Stimulated activated CD4-positive, alpha-beta T cell treated with anti-CD3 and anti-CD28 coated beads, TNF-alpha, amount 100 ng/mL, for 1 hour (primary cell): ENCODE data around the gene ABCC10.
"Not testable (repeated sequence)": the region's sequence is repeated elsewhere in the genome, so short reads cannot be mapped to it uniquely, and the experiment has no call there.

Source experiments
- DNase-seq, 3 donors: peaks; one replicate each; pipeline ENCODE4 v3.0.0-alpha.2; 2020; ENCODE audit warnings: low read depth in 3 of 3, low spot score in 1 of 3

The ABCC10 gene

GRCh38 chr6:43427406-43428111 is at the start of gene ABCC10:
Gene ABCC10, plus strand, starts transcription at chr6:43427541. Its CDS starts 438 bp downstream, at chr6:43427979.
- peak; percentile 83 to 85 (median 84) for DNase-seq

GRCh38 chr6:43377710-43378229 is 49.6 kb upstream of the ABCC10 start:
- no peak for DNase-seq

- DNase-seq: no peak
Observed at GRCh38 chr6:43378631-43379030, 48.7 kb upstream of the ABCC10 start.

GRCh38 chr6:43380858-43381257 is 46.5 kb upstream of the ABCC10 start:
- DNase-seq: not testable (repeated sequence)

GRCh38 chr6:43383021-43383667 is 44.2 kb upstream of the ABCC10 start:
- no peak for DNase-seq

- DNase-seq: no peak
Observed at GRCh38 chr6:43386492-43386891, 40.8 kb upstream of the ABCC10 start.

- DNase-seq: no peak
Observed at GRCh38 chr6:43389730-43390295, 37.5 kb upstream of the ABCC10 start.

GRCh38 chr6:43390753-43391439 is 36.4 kb upstream of the ABCC10 start:
- not testable (repeated sequence) for DNase-seq

- no peak for DNase-seq
Observed at GRCh38 chr6:43391440-43392031, 35.8 kb upstream of the ABCC10 start.

- DNase-seq: not testable (repeated sequence)
Observed at GRCh38 chr6:43393133-43393532, 34.2 kb upstream of the ABCC10 start.

GRCh38 chr6:43393602-43394001 is 33.7 kb upstream of the ABCC10 start:
- DNase-seq: no peak

- no peak for DNase-seq
Observed at GRCh38 chr6:43394982-43395381, 32.4 kb upstream of the ABCC10 start.

GRCh38 chr6:43395776-43396175 is 31.6 kb upstream of the ABCC10 start:
- no peak for DNase-seq

GRCh38 chr6:43396408-43397149 is 30.8 kb upstream of the ABCC10 start:
- no peak for DNase-seq

GRCh38 chr6:43399932-43400487 is 27.3 kb upstream of the ABCC10 start:
- no peak for DNase-seq

- no peak for DNase-seq
Observed at GRCh38 chr6:43401730-43402129, 25.6 kb upstream of the ABCC10 start.

- no peak for DNase-seq
Observed at GRCh38 chr6:43402820-43403219, 24.5 kb upstream of the ABCC10 start.

GRCh38 chr6:43405354-43405753 is 22.0 kb upstream of the ABCC10 start:
- no peak for DNase-seq

- DNase-seq: no peak
Observed at GRCh38 chr6:43407296-43407695, 20.0 kb upstream of the ABCC10 start.

GRCh38 chr6:43408259-43408658 is 19.1 kb upstream of the ABCC10 start:
- no peak for DNase-seq
